Epithelial cell of proximal tubule (primary cell): Measurements from ENCODE around the gene NAV3. TPM values are rescaled to one million over a fixed set of nuclear protein-coding genes. Genes with fewer than 3 reads are reported as not detected.

Source experiments
- DNase-seq: peaks from one replicate; pipeline ENCODE4 v3.0.0-alpha.2; 2011; ENCODE audit warnings: low read depth
- H3K4me3 ChIP-seq: 2 replicates; pipeline ENCODE4 v1.5.1; 2011; ENCODE audit warnings: low read depth, mild to moderate bottlenecking, low read length
- CTCF ChIP-seq: conservative IDR thresholded peaks from 2 replicates; pipeline ENCODE4 v1.5.1; 2012; ENCODE audit warnings: low read depth, mild to moderate bottlenecking, low read length
- total RNA-seq: library from RNA; depleted of rRNA; stranded (reverse); fragments of >200 nt; gene quantifications from 2 replicates; pipeline ENCODE4 v1.2.3, GENCODE V29; 2015

NAV3 gene
- total RNA-seq, 1 donor from 2014 or later, result 15.5 TPM

DNA sequence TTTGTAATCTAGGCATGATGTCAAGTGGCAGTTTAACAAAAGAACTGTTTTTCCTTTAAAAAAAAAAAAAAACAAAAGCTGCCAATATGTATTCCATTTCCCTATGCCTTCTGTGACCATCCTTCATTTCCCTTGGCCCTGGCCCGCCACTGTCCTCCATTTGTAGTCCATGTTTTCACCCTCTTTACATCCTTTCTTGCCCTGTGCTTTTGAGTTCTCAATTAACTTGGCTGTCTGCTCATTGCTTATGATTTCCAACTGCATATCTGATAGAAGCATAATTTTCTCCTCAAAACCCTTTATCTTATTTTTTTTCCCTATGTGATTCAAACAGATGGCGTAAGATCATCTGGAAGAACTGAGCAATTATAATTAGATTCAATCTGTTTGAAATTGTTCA, 297.5 kb downstream of the NAV3 start:
- no peak for TF ChIP-seq CTCF
- H3K4me3 ChIP-seq, result no peak overlapping the region
- DNase-seq, result no peak

DNA sequence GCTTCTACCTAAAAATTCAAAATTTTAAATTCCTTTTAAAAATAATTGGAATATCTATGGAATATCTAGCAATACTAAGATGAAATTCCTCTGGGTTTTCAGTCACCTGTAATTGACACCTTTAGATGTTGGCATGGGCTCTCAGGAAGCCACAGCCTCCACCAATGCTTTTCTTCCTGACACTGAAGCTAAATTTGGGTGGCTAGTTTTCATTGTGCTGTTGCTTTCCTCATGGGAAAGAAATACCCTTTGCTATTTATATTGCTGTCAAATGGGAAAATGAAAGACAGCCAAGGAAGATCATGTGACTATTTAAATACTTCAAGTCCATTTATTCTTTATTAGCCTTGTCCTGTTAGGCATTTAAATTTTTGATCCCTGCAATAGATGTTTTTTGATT, 313.0 kb downstream of the NAV3 start:
- no peak for DNase-seq
- H3K4me3 ChIP-seq, result no peak overlapping the region
- no peak for TF ChIP-seq CTCF

DNA sequence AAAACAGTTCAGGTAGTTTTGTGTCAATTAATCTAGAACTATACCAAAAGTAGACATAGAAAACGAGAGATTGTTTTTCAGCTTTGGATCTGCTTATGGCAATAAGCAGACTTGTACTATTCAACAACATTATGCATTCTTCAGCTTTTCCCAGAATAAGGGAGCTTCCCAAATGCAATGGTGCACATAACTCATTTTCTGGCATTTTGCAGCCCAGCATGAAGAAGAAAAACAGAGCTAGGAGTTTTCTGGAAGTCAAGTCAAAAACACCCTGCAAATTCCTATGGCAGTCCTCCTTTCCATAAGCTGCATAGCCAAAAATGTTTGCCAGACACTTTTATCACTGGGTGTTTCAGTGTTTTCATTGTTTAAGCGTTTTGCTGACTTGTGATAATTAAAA, 314.7 kb downstream of the NAV3 start:
- no peak for TF ChIP-seq CTCF
- no peak overlapping the region for H3K4me3 ChIP-seq
- no peak for DNase-seq

GRCh38 chr12:78146365-78146772, 315.7 kb downstream of the NAV3 start:
- DNase-seq, result no peak
- peak; percentile 79 for TF ChIP-seq CTCF
- H3K4me3 ChIP-seq, result no peak overlapping the region

GRCh38 chr12:78149459-78149858, 318.8 kb downstream of the NAV3 start:
- H3K4me3 ChIP-seq, result no peak overlapping the region
- DNase-seq, result no peak
- TF ChIP-seq CTCF, result no peak

- no peak overlapping the region for H3K4me3 ChIP-seq
- TF ChIP-seq CTCF, result no peak
- no peak for DNase-seq
Measured at GRCh38 chr12:78155546-78155945, 324.9 kb downstream of the NAV3 start.

DNA sequence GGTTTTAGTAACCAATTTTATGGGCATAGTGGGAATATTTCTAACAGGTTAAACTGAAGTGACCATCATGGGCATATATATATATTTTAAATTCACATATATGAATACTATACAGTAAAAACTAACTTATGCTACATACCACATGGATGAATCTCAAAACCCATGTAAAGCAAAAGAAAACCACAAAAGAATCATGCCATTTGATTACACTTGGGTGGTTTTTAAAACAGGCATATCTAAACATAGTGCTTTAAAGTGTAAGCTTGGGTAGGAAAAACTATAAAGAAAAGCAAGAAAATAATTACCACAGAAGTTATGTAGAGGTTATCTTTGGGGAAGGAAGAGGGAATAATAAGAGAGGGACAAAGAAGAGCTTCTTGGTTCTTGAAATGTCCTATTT, 326.1 kb downstream of the NAV3 start:
- H3K4me3 ChIP-seq, result no peak overlapping the region
- DNase-seq, result no peak
- TF ChIP-seq CTCF, result no peak
